ENCODE measurements around the gene ZDHHC8. TPM values are rescaled to one million over a fixed set of nuclear protein-coding genes. Genes with fewer than 3 reads are reported as not detected.
"Not testable (repeated sequence)": the region's sequence is repeated elsewhere in the genome, so short reads cannot be mapped to it uniquely, and the experiment has no call there.

ZDHHC8 gene
- total RNA-seq, 2 donors from 2014 or later: 27.9 to 34.1 TPM

DNA sequence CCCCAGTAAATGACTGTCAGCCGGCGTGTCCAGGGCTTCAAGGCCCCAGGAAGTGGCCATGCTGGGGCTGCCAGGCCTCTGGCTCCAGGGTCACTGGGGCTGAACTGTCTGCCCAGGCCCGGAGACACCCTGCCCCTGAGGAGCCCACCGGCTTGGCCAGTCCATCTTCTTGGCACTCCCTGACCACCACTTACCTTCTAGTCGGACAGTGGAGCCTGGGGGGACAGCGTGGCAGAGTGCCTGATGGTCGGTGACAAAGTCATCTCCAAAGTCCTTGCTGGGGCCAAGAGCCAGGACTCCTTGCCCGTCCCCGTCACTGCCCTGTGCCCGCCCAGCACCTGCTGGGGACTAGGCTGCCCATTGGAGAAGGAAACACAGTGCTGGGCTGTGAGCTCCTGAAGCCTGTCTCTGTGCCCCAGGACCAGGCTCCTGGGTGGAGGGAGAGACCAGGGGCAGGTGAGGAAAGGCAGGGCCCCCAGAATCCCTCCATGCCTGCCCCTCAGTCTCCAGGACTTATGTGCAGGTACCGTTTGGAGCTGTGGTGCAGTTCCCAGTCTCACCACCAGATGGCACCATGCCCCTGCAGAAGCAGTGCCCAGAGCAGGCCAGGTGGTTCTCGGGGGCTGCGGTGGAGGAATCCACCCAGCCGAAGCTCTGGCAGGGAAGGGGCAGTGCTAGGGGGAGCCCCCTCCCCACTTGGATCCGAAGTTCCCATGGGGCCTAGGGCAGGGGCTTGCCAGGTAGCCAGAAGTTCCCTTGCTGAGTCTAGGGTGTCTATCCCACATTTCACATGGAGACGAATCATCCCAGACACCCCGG is 25.2 kb downstream of the ZDHHC8 start:
- no peaks in the 10 kb centered on the region for H3K36me3 ChIP-seq
- no peaks in the 10 kb centered on the region for H3K9me3 ChIP-seq
- H3K4me1 ChIP-seq: no peaks in the 10 kb centered on the region
- no peak overlapping the region for H3K27ac ChIP-seq
- H3K4me3 ChIP-seq: no peak overlapping the region
- DNase-seq: peak; percentile 86
- intact Hi-C loops (cut with DNase I): loop anchor here (1.0 kb wide), 1 partner anchor 128 kb away; no protein-coding TSS in a partner anchor
- TF ChIP-seq, protein P1, sequence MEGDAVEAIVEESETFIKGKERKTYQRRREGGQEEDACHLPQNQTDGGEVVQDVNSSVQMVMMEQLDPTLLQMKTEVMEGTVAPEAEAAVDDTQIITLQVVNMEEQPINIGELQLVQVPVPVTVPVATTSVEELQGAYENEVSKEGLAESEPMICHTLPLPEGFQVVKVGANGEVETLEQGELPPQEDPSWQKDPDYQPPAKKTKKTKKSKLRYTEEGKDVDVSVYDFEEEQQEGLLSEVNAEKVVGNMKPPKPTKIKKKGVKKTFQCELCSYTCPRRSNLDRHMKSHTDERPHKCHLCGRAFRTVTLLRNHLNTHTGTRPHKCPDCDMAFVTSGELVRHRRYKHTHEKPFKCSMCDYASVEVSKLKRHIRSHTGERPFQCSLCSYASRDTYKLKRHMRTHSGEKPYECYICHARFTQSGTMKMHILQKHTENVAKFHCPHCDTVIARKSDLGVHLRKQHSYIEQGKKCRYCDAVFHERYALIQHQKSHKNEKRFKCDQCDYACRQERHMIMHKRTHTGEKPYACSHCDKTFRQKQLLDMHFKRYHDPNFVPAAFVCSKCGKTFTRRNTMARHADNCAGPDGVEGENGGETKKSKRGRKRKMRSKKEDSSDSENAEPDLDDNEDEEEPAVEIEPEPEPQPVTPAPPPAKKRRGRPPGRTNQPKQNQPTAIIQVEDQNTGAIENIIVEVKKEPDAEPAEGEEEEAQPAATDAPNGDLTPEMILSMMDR (IDR thresholded peaks at IDR 0.05): peak; percentile 100
- H3K9ac ChIP-seq (ENCODE audit: low read depth in 2 of 2, low read length in 2 of 2): no peak overlapping the region
- no peaks in the 10 kb centered on the region for H3K27me3 ChIP-seq

DNA sequence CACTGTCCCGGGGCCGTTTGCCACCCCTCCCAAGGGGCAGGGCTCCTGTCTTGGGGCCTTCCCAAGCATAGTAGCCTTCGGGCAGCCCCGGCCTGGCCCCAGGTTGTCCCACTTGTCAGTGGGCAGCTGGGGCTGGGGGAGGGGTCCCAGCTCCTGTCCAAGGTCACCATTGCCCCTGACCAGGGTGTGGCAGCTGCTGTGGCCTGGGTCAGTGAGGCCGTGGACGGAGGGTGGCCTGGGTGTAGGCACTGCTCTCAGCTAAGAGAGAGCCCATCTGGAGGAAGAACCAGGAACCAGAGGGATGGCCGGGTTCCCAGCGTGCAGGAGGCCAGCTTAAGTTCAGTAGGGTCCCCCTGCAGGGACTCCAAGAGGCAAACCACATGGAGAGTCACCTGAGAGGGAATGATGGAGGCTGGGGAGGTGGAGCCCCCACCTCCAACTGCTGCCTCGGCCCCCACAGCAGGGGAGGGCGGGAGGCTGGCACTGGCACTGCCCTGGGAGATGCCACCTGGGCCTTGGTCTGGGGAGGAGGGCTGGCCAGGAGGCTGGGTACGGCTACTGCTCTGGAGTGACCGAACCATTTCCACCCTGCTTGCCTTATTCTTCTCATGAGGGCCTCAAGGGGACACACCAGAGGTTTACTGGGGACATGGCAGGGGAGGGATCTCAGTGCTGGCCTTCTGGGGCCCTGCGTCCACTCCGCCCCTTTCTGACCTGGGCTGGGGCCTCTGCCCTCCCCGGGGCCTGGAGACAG is 26.0 kb downstream of the ZDHHC8 start:
- Histone ChIP-seq H3K4me1 (no peaks in the 10 kb centered on the region), H3K36me3 (no peaks in the 10 kb centered on the region), H3K9ac (ENCODE audit: low read depth in 2 of 2, low read length in 2 of 2) (no peak overlapping the region), H3K27ac (no peak overlapping the region), H3K9me3 (no peaks in the 10 kb centered on the region), H3K27me3 (no peaks in the 10 kb centered on the region), H3K4me3 (no peak overlapping the region)
- DNase-seq: no peak
- TF ChIP-seq, protein P1 (IDR thresholded peaks at IDR 0.05): no peak
- intact Hi-C loops (cut with DNase I): no loop called here

DNA sequence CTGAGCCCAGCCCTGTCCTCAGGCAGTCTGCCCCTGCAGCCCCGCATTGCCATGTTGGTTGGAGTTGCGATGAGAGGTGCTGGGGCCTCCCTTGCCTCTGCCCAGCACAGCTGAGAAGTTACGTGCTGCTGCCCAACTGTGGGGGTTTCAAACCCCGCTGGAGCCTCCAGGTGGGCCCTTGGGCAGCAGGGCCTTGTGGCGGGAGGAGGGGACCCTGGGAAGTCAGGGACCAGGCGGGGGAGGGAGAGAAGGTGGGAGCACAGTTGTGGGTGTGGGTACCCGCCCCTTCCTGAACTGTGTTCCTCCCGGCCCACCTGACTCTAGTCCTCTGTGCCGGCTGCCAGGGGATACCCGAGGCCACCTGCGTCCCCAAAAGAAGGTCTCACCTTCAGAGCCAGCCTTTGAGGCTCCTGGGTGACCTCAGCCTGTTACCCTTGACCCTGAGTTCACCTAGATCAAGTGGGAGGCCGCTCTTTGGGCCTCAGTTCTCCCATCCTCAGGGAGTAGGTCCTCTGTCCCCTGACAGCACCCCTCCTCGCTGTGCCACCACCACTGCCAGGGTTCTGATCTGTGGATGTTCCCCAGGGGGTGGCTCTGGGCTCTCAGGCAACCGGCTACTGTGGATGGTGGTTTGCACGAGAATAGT is 26.9 kb downstream of the ZDHHC8 start:
- no peaks in the 10 kb centered on the region for H3K27me3 ChIP-seq
- intact Hi-C loops (cut with DNase I): no loop called here
- no peaks in the 10 kb centered on the region for H3K9me3 ChIP-seq
- no peak overlapping the region for H3K4me3 ChIP-seq
- H3K27ac ChIP-seq: no peak overlapping the region
- H3K9ac ChIP-seq (ENCODE audit: low read depth in 2 of 2, low read length in 2 of 2): no peak overlapping the region
- H3K36me3 ChIP-seq: no peaks in the 10 kb centered on the region
- TF ChIP-seq, protein P1 (IDR thresholded peaks at IDR 0.05): no peak
- H3K4me1 ChIP-seq: no peaks in the 10 kb centered on the region
- no peak for DNase-seq

DNA sequence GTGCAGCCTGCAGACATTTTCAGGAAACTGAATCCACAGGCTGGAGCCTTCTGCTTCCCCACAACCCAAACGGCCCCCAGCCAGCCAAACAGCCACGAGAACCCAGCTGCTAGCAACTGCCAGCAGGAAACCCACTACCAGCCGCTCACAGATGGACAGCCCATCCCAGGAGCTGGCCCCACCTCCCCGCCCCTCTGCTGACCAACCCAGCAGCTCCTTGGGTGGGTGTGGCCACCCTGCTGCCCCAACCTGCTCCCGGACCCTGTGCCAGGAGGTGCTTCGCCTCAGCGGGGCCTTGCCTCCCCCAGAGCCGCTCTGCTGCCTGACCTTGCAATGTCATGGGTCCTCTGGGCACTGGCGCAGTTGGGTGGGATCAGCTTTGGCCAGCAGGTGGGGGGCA is 27.5 kb downstream of the ZDHHC8 start:
- Histone ChIP-seq H3K9ac (ENCODE audit: low read depth in 2 of 2, low read length in 2 of 2) (no peak overlapping the region), H3K27me3 (no peaks in the 10 kb centered on the region), H3K4me3 (no peak overlapping the region), H3K27ac (no peak overlapping the region), H3K9me3 (no peaks in the 10 kb centered on the region), H3K4me1 (no peaks in the 10 kb centered on the region), H3K36me3 (no peaks in the 10 kb centered on the region)
- no peak for DNase-seq
- TF ChIP-seq, protein P1 (IDR thresholded peaks at IDR 0.05): no peak
- intact Hi-C loops (cut with DNase I): no loop called here

DNA sequence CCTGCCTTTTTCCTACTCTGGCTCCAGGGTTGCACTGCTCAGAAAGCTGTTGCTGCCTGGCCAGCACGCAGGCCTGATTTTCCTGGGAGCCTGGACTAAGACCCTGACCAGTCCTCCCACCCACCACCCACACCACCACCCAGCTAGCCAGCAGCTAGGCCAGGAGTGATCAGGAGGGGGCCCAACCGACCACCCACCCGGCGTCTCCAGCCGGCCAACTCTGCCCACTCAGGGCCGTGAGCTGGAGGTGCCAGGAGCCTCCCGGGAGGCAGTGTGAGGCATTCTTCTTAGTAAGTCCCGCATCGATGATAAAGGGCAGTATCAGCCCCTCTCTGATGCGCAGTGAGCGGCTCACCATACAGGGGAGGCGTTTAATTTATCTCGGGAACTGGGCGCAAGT is 27.9 kb downstream of the ZDHHC8 start:
- H3K27me3 ChIP-seq; intact Hi-C loops (cut with DNase I); H3K27ac ChIP-seq; H3K9me3 ChIP-seq; H3K36me3 ChIP-seq; H3K4me1 ChIP-seq; H3K9ac ChIP-seq (ENCODE audit: low read depth in 2 of 2, low read length in 2 of 2); H3K4me3 ChIP-seq; DNase-seq: not testable (repeated sequence)
